Measurements from ENCODE around the gene TRMT2A. TPM values are rescaled to one million over a fixed set of nuclear protein-coding genes. Genes with fewer than 3 reads are reported as not detected.
"Not testable (repeated sequence)": the region's sequence is repeated elsewhere in the genome, so short reads cannot be mapped to it uniquely, and the experiment has no call there.

The TRMT2A gene
- total RNA-seq, 1 donor from 2014 or later: 44.8 TPM

GRCh38 chr22:20160041-20160440 lies 43.0 kb upstream of the TRMT2A start:
- H3K36me3 Mint-ChIP-seq (ENCODE audit: low read depth, unreplicated experiment): peaks cover 4% of the 10 kb centered on the region
- H3K4me3 Mint-ChIP-seq (ENCODE audit: unreplicated experiment): no peak overlapping the region
- peaks cover 6% of the 10 kb centered on the region for H3K27me3 Mint-ChIP-seq (ENCODE audit: unreplicated experiment)
- DNase-seq (ENCODE audit: low spot score): no peak
- no peak overlapping the region for H3K27ac Mint-ChIP-seq (ENCODE audit: unreplicated experiment)
- H3K4me1 Mint-ChIP-seq (ENCODE audit: unreplicated experiment): no peaks in the 10 kb centered on the region
- no peaks in the 10 kb centered on the region for H3K9me3 Mint-ChIP-seq (ENCODE audit: unreplicated experiment)
- no peak for TF ChIP-seq CTCF (IDR thresholded peaks at IDR 0.05; ENCODE audit: unreplicated experiment)

GRCh38 chr22:20159531-20159930 lies 42.5 kb upstream of the TRMT2A start:
- not testable (repeated sequence) for H3K4me3 Mint-ChIP-seq (ENCODE audit: unreplicated experiment); H3K9me3 Mint-ChIP-seq (ENCODE audit: unreplicated experiment); H3K27me3 Mint-ChIP-seq (ENCODE audit: unreplicated experiment); H3K27ac Mint-ChIP-seq (ENCODE audit: unreplicated experiment); H3K4me1 Mint-ChIP-seq (ENCODE audit: unreplicated experiment); DNase-seq (ENCODE audit: low spot score); H3K36me3 Mint-ChIP-seq (ENCODE audit: low read depth, unreplicated experiment)

- Mint-ChIP-seq H3K27ac (ENCODE audit: unreplicated experiment) (no peak overlapping the region), H3K9me3 (ENCODE audit: unreplicated experiment) (no peaks in the 10 kb centered on the region), H3K4me1 (ENCODE audit: unreplicated experiment) (no peaks in the 10 kb centered on the region), H3K4me3 (ENCODE audit: unreplicated experiment) (no peak overlapping the region), H3K27me3 (ENCODE audit: unreplicated experiment) (peaks cover 2% of the 10 kb centered on the region), H3K36me3 (ENCODE audit: low read depth, unreplicated experiment) (peaks cover under 1% of the 10 kb centered on the region)
- no peak for DNase-seq (ENCODE audit: low spot score)
- TF ChIP-seq CTCF (IDR thresholded peaks at IDR 0.05; ENCODE audit: unreplicated experiment): no peak
Measured at GRCh38 chr22:20159076-20159475, 42.0 kb upstream of the TRMT2A start.

- Mint-ChIP-seq H3K36me3 (ENCODE audit: low read depth, unreplicated experiment) (no peaks in the 10 kb centered on the region), H3K4me1 (ENCODE audit: unreplicated experiment) (no peaks in the 10 kb centered on the region), H3K27ac (ENCODE audit: unreplicated experiment) (no peak overlapping the region), H3K9me3 (ENCODE audit: unreplicated experiment) (no peaks in the 10 kb centered on the region), H3K4me3 (ENCODE audit: unreplicated experiment) (no peak overlapping the region), H3K27me3 (ENCODE audit: unreplicated experiment) (peaks cover 4% of the 10 kb centered on the region)
- TF ChIP-seq CTCF (IDR thresholded peaks at IDR 0.05; ENCODE audit: unreplicated experiment): no peak
- DNase-seq (ENCODE audit: low spot score): no peak
Measured at GRCh38 chr22:20158391-20159036, 41.5 kb upstream of the TRMT2A start.

- TF ChIP-seq CTCF (IDR thresholded peaks at IDR 0.05; ENCODE audit: unreplicated experiment): no peak
- Mint-ChIP-seq H3K27me3 (ENCODE audit: unreplicated experiment) (peaks cover 4% of the 10 kb centered on the region), H3K9me3 (ENCODE audit: unreplicated experiment) (no peaks in the 10 kb centered on the region), H3K4me1 (ENCODE audit: unreplicated experiment) (no peaks in the 10 kb centered on the region), H3K27ac (ENCODE audit: unreplicated experiment) (no peak overlapping the region), H3K36me3 (ENCODE audit: low read depth, unreplicated experiment) (no peaks in the 10 kb centered on the region), H3K4me3 (ENCODE audit: unreplicated experiment) (no peak overlapping the region)
- DNase-seq (ENCODE audit: low spot score): no peak
Measured at GRCh38 chr22:20157430-20158183, 40.6 kb upstream of the TRMT2A start.

Data from endothelial cell (in vitro differentiated cells).